ENCODE results near the gene PMM1. TPM values are rescaled to one million over a fixed set of nuclear protein-coding genes. Genes with fewer than 3 reads are reported as not detected.

PMM1 gene
- polyA plus RNA-seq, 1 of the 3 experiments (the other 2 are of a cell fraction): 46.4 TPM

DNA sequence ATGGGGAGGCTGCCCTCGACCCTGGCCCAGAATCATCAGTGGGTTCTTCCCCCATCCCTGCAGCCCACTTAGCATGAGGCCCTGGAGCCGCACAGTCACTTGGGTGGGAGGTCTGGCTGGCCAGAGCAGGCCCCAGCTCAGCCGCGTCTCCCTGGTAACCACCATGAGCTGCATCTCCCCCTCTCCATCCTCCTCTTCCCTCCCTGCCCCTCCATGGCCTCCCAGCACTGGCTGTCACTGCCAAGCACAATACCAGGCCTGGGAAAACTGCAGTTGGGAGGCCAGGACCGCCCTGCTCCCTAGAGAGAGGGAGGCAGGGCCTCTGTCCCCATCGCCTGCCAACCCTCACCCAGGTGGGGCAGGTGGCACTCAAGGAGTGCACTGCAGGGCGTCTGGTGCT lies 20.8 kb downstream of the PMM1 start:
- 59% methylated on average over 5 of the region's 7 CpGs for WGBS (ENCODE audit: low lambda C conversion rate)
- Histone ChIP-seq H3K27me3 (ENCODE audit: insufficient read depth) (no peaks in the 10 kb centered on the region), H3K36me3 (replicated peaks in 1 of 2; ENCODE audit: control insufficient read depth in 1 of 2, insufficient read depth in 2 of 2, low read length in 1 of 2) (no peaks in the 10 kb centered on the region), H2AFZ (ENCODE audit: low read depth) (no peak overlapping the region), H4K20me1 (ENCODE audit: insufficient read depth) (no peaks in the 10 kb centered on the region), H3K9me2 (no peaks in the 10 kb centered on the region), H3F3A (replicated peaks; ENCODE audit: insufficient read depth) (peaks cover 17% of the 10 kb centered on the region), H3K4me1 (ENCODE audit: control insufficient read depth in 1 of 2, insufficient read depth in 2 of 2, low read depth in 1 of 2, low read length in 1 of 2) (peaks cover 0 to 6% of the 10 kb centered on the region in 2 experiments; a peak in 1 of 4 replicates), H3K4me2 (no peak overlapping the region), H3K4me3 (ENCODE audit: low read depth in 2 of 2, low read length in 1 of 2) (no peak overlapping the region), H3K79me2 (ENCODE audit: insufficient read depth) (no peaks in the 10 kb centered on the region), H3K27ac (ENCODE audit: low read depth in 2 of 2, low read length in 1 of 2) (no peak overlapping the region; a peak in 1 of 4 replicates), H3K9me3 (no peaks in the 10 kb centered on the region), H3K9ac (no peak overlapping the region)
- peak; percentile 57 for DNase-seq
- ChIA-PET CTCF (interaction anchor here (0.6 to 1.9 kb wide), 2 partner anchors 10 to 28 kb away, joined by 3 to 4 read pairs; no protein-coding TSS in a partner anchor), POLR2A (no interaction called here)
- TF ChIP-seq GABPA (IDR thresholded peaks at IDR 0.05; ENCODE audit: low read depth) (no peak), YY1 (IDR thresholded peaks at IDR 0.05; ENCODE audit: low read depth) (no peak)

DNA sequence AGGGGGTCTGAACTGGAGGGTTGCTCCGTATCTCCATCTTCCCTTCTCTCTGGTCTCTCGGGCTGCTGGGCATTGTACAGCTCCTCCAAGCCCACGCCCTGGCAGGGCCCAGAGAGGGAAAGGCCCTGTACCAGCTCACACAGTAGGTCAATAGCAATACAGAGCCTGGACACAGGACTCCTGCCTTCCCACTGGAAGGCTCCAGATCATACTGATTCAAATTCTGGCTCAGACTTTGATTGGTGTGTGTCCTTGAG lies 22.2 kb downstream of the PMM1 start:
- Histone ChIP-seq H3K4me1 (ENCODE audit: control insufficient read depth in 1 of 2, insufficient read depth in 2 of 2, low read depth in 1 of 2, low read length in 1 of 2) (peaks cover 0 to 13% of the 10 kb centered on the region in 2 experiments; a peak in 1 of 4 replicates), H2AFZ (ENCODE audit: low read depth) (no peak overlapping the region), H3F3A (replicated peaks; ENCODE audit: insufficient read depth) (peaks cover 17% of the 10 kb centered on the region), H3K9ac (no peak overlapping the region), H3K27ac (ENCODE audit: low read depth in 2 of 2, low read length in 1 of 2) (no peak overlapping the region), H3K4me2 (no peak overlapping the region), H3K27me3 (ENCODE audit: insufficient read depth) (no peaks in the 10 kb centered on the region), H3K4me3 (ENCODE audit: low read depth in 2 of 2, low read length in 1 of 2) (no peak overlapping the region), H4K20me1 (ENCODE audit: insufficient read depth) (no peaks in the 10 kb centered on the region), H3K9me3 (no peaks in the 10 kb centered on the region), H3K36me3 (replicated peaks in 1 of 2; ENCODE audit: control insufficient read depth in 1 of 2, insufficient read depth in 2 of 2, low read length in 1 of 2) (no peaks in the 10 kb centered on the region), H3K79me2 (ENCODE audit: insufficient read depth) (no peaks in the 10 kb centered on the region), H3K9me2 (no peaks in the 10 kb centered on the region)
- ChIA-PET POLR2A (no interaction called here), CTCF (no interaction called here)
- TF ChIP-seq, protein P1, sequence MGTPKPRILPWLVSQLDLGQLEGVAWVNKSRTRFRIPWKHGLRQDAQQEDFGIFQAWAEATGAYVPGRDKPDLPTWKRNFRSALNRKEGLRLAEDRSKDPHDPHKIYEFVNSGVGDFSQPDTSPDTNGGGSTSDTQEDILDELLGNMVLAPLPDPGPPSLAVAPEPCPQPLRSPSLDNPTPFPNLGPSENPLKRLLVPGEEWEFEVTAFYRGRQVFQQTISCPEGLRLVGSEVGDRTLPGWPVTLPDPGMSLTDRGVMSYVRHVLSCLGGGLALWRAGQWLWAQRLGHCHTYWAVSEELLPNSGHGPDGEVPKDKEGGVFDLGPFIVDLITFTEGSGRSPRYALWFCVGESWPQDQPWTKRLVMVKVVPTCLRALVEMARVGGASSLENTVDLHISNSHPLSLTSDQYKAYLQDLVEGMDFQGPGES (IDR thresholded peaks at IDR 0.05; ENCODE audit: low read depth, low read length): no peak
- TF ChIP-seq GABPA (IDR thresholded peaks at IDR 0.05; ENCODE audit: low read depth) (no peak), FOXJ3 (CRISPR knock-in tag; IDR thresholded peaks at IDR 0.05) (no peak), FOSL2 (IDR thresholded peaks at IDR 0.05; ENCODE audit: borderline replicate concordance, low read depth) (no peak), EP300 (IDR thresholded peaks at IDR 0.05; ENCODE audit: borderline replicate concordance in 1 of 2, low read depth in 1 of 2, low read length in 1 of 2) (no peak)
- TF ChIP-seq, protein P2, sequence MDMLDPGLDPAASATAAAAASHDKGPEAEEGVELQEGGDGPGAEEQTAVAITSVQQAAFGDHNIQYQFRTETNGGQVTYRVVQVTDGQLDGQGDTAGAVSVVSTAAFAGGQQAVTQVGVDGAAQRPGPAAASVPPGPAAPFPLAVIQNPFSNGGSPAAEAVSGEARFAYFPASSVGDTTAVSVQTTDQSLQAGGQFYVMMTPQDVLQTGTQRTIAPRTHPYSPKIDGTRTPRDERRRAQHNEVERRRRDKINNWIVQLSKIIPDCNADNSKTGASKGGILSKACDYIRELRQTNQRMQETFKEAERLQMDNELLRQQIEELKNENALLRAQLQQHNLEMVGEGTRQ (IDR thresholded peaks at IDR 0.05; ENCODE audit: borderline replicate concordance, low read depth, low read length): no peak
- no peak for DNase-seq
- WGBS (ENCODE audit: low lambda C conversion rate): 100% methylated on average over 1 of the region's 3 CpGs

DNA sequence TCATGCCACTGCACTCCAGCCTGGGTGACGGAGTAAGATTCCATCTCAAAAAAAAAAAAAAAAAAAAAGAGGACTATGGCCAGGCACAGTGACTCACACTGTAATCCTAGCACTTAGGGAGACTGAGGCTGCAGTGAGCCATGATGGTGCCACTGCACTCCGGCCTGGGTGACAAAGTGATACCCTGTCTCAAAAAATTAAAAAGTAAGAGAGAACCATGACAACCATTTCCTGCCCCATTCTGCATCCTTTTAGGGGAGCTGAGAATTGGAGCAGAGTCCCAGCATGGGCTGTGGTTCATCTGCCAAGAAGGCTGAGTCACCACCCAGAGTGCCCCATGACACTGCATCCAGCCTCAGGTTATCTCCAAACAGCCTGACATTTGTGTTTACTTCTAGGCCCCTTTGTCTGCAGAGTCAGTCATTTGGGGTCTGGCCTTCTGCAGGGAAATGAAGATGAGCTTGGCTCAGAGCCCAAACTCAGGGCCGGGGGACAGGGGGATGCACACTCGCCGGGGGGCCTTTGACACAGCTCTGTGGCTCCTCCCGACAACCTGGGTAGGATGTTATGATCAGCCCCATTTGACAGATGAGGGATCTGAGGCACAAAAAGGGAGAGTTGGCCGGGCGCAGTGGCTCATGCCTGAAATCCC lies 24.1 kb downstream of the PMM1 start:
- Histone ChIP-seq H2AFZ (ENCODE audit: low read depth) (no peak overlapping the region), H3K36me3 (replicated peaks in 1 of 2; ENCODE audit: control insufficient read depth in 1 of 2, insufficient read depth in 2 of 2, low read length in 1 of 2) (no peaks in the 10 kb centered on the region), H3K79me2 (ENCODE audit: insufficient read depth) (no peaks in the 10 kb centered on the region), H4K20me1 (ENCODE audit: insufficient read depth) (no peaks in the 10 kb centered on the region), H3K4me2 (peak overlapping the region; percentile 44; the same call in 1 of the 2 replicates), H3K9ac (no peak overlapping the region), H3K9me3 (no peaks in the 10 kb centered on the region), H3K4me1 (ENCODE audit: control insufficient read depth in 1 of 2, insufficient read depth in 2 of 2, low read depth in 1 of 2, low read length in 1 of 2) (peaks cover 0 to 28% of the 10 kb centered on the region in 2 experiments; a peak in 1 of 4 replicates), H3K27me3 (ENCODE audit: insufficient read depth) (no peaks in the 10 kb centered on the region), H3K9me2 (no peaks in the 10 kb centered on the region), H3K4me3 (ENCODE audit: low read depth in 2 of 2, low read length in 1 of 2) (no peak overlapping the region), H3K27ac (ENCODE audit: low read depth in 2 of 2, low read length in 1 of 2) (peak overlapping the region; percentile 28 to 77), H3F3A (replicated peaks; ENCODE audit: insufficient read depth) (peaks cover 17% of the 10 kb centered on the region)
- CTCF ChIA-PET: no interaction called here
- WGBS (ENCODE audit: low lambda C conversion rate): 30% methylated on average over 5 of the region's 8 CpGs
- POLR2A ChIA-PET: no interaction called here
- DNase-seq: no peak
- TF ChIP-seq, protein P3, sequence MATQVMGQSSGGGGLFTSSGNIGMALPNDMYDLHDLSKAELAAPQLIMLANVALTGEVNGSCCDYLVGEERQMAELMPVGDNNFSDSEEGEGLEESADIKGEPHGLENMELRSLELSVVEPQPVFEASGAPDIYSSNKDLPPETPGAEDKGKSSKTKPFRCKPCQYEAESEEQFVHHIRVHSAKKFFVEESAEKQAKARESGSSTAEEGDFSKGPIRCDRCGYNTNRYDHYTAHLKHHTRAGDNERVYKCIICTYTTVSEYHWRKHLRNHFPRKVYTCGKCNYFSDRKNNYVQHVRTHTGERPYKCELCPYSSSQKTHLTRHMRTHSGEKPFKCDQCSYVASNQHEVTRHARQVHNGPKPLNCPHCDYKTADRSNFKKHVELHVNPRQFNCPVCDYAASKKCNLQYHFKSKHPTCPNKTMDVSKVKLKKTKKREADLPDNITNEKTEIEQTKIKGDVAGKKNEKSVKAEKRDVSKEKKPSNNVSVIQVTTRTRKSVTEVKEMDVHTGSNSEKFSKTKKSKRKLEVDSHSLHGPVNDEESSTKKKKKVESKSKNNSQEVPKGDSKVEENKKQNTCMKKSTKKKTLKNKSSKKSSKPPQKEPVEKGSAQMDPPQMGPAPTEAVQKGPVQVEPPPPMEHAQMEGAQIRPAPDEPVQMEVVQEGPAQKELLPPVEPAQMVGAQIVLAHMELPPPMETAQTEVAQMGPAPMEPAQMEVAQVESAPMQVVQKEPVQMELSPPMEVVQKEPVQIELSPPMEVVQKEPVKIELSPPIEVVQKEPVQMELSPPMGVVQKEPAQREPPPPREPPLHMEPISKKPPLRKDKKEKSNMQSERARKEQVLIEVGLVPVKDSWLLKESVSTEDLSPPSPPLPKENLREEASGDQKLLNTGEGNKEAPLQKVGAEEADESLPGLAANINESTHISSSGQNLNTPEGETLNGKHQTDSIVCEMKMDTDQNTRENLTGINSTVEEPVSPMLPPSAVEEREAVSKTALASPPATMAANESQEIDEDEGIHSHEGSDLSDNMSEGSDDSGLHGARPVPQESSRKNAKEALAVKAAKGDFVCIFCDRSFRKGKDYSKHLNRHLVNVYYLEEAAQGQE (IDR thresholded peaks at IDR 0.05; ENCODE audit: low read depth, low read length): no peak
- TF ChIP-seq EP300 (IDR thresholded peaks at IDR 0.05; ENCODE audit: borderline replicate concordance in 1 of 2, low read depth in 1 of 2, low read length in 1 of 2): no peak
- peak; percentile 72 for TF ChIP-seq NFIC (IDR thresholded peaks at IDR 0.05; ENCODE audit: borderline replicate concordance)
- no peak for TF ChIP-seq YY1 (IDR thresholded peaks at IDR 0.05; ENCODE audit: low read depth)
- no peak for TF ChIP-seq FOXM1 (IDR thresholded peaks at IDR 0.05; ENCODE audit: low read depth)
- TF ChIP-seq MEF2A (IDR thresholded peaks at IDR 0.05; ENCODE audit: borderline replicate concordance, low read depth): no peak
- no peak for TF ChIP-seq TAF1 (IDR thresholded peaks at IDR 0.05; ENCODE audit: borderline replicate concordance, low read depth, low read length)
- TF ChIP-seq, protein P4, sequence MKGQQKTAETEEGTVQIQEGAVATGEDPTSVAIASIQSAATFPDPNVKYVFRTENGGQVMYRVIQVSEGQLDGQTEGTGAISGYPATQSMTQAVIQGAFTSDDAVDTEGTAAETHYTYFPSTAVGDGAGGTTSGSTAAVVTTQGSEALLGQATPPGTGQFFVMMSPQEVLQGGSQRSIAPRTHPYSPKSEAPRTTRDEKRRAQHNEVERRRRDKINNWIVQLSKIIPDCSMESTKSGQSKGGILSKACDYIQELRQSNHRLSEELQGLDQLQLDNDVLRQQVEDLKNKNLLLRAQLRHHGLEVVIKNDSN (IDR thresholded peaks at IDR 0.05; ENCODE audit: borderline replicate concordance, low read depth): no peak
- no peak; the same call in 1 of the 2 replicates for TF ChIP-seq RXRA (IDR thresholded peaks at IDR 0.05; ENCODE audit: borderline replicate concordance, low read depth)
- no peak for TF ChIP-seq MXI1 (IDR thresholded peaks at IDR 0.05; ENCODE audit: low read depth, low read length)

Data from SK-N-SH (cell line).